ENCODE measurements around the gene PIAS4.

PIAS4 gene

GRCh38 chr19:3970313-3970807, 37.2 kb upstream of the PIAS4 start:
- Mint-ChIP-seq H3K27me3 (no peaks in the 10 kb centered on the region), H3K4me3 (peak overlapping the region; percentile 97 to 98), H3K9me3 (no peaks in the 10 kb centered on the region), H3K36me3 (peaks cover 10 to 23% of the 10 kb centered on the region in 2 donors), H3K4me1 (peaks cover 17 to 39% of the 10 kb centered on the region in 2 donors), H3K27ac (peak overlapping the region; percentile 56)
- DNase-seq (no peak), ATAC-seq (replicated peaks) (peak in 1 of 2 donors; percentile 10)

DNA sequence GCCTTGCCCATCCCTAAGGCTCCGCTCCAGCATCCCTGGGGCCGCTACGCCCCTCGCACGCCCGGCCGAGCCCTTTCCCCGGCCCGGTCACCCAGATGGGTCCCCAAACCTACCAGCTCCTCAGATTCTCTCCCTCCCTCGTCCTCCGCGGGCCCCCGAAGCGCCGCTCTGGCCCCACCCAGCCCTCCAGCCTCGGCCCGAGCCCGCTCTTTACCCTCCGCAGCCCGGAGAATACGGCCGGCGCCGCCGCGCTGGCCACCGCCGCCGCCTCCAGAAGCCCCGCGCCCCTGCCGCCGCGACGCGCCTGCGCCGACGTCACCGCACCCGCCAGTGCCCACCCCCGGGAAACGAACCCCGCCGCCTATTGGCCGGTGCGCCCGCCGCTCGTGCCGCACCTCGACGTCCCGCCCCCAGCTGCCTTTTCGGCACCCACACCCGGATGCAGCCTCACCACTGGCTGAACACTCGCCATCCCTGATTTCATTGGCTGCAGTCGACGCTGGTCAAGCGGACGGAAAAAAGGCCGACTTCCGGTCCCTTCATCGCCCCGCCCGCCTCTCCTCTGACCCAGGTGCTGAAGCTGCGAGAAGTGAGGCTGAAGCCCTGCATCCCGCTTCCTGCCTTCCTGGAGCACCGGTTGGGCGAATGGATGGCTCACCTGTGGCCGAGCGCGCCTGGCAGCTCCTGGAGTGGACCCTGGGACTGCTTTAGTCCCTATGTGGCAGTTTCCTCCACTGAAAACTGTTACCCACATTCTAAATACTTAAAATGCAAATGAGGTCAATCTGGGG, 36.5 kb upstream of the PIAS4 start, which contains the start of gene DAPK3:
Gene DAPK3, minus strand, starts transcription at position 292 of the 791 bp plus-strand sequence. CDS start 1,364 bp downstream, outside the sequence.
- Mint-ChIP-seq H3K27ac (peak within 1 kb of the TSS; percentile 56), H3K9me3 (no peaks in the 10 kb centered on the region), H3K36me3 (peaks cover 14 to 28% of the 10 kb centered on the region in 2 donors), H3K27me3 (no peaks in the 10 kb centered on the region), H3K4me3 (peak within 1 kb of the TSS; percentile 97 to 98), H3K4me1 (peaks cover 18 to 43% of the 10 kb centered on the region in 2 donors)
- peak; percentile 95 for DNase-seq
- ATAC-seq (replicated peaks): peak; percentile 93 to 95

- ATAC-seq (replicated peaks) (no peak), DNase-seq (no peak)
- H3K36me3 Mint-ChIP-seq: peaks cover 38 to 43% of the 10 kb centered on the region in 2 donors
- no peak overlapping the region for H3K27ac Mint-ChIP-seq
- no peaks in the 10 kb centered on the region for H3K9me3 Mint-ChIP-seq
- no peaks in the 10 kb centered on the region for H3K27me3 Mint-ChIP-seq
- H3K4me3 Mint-ChIP-seq: no peak overlapping the region
- H3K4me1 Mint-ChIP-seq: peaks cover 20 to 37% of the 10 kb centered on the region in 2 donors
These were observed 32.4 kb upstream of the PIAS4 start for GRCh38 chr19:3975144-3975543.

DNA sequence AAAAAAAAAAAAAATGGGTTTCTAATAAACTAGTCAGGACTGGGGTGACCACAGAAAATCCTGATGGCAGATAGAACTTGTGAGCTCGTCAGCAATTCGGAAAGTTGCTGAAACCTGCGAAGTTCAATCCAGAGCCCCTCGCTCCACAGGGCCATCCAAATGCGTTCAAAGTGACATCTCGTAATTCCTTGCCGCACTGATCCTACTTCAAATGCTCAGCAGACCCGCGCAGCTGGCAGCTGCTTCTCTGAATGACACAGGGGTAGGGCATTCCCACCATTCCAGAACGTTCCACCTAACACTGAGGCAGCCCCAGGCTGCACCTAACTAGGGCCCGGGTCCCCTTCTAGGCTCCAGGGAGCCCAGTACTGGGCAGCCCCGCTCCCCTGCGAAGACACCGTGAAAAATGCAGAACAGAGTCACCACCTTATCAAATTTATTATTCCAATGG, 31.9 kb upstream of the PIAS4 start:
- DNase-seq (no peak), ATAC-seq (replicated peaks) (no peak)
- Mint-ChIP-seq H3K27ac (peak overlapping the region; percentile 73), H3K27me3 (no peaks in the 10 kb centered on the region), H3K9me3 (no peaks in the 10 kb centered on the region), H3K4me1 (peaks cover 19 to 32% of the 10 kb centered on the region in 2 donors), H3K4me3 (no peak overlapping the region), H3K36me3 (peaks cover 38 to 40% of the 10 kb centered on the region in 2 donors)

GRCh38 chr19:3976495-3977241, 30.9 kb upstream of the PIAS4 start:
- H3K4me1 Mint-ChIP-seq: peaks cover 18 to 31% of the 10 kb centered on the region in 2 donors
- H3K27ac Mint-ChIP-seq: peak overlapping the region; percentile 84
- peaks cover 44% of the 10 kb centered on the region in 2 donors for H3K36me3 Mint-ChIP-seq
- peak overlapping the region in 1 of 2 donors; percentile 8 for H3K4me3 Mint-ChIP-seq
- ATAC-seq (replicated peaks) (no peak), DNase-seq (no peak)
- no peaks in the 10 kb centered on the region for H3K9me3 Mint-ChIP-seq
- no peaks in the 10 kb centered on the region for H3K27me3 Mint-ChIP-seq

DNA sequence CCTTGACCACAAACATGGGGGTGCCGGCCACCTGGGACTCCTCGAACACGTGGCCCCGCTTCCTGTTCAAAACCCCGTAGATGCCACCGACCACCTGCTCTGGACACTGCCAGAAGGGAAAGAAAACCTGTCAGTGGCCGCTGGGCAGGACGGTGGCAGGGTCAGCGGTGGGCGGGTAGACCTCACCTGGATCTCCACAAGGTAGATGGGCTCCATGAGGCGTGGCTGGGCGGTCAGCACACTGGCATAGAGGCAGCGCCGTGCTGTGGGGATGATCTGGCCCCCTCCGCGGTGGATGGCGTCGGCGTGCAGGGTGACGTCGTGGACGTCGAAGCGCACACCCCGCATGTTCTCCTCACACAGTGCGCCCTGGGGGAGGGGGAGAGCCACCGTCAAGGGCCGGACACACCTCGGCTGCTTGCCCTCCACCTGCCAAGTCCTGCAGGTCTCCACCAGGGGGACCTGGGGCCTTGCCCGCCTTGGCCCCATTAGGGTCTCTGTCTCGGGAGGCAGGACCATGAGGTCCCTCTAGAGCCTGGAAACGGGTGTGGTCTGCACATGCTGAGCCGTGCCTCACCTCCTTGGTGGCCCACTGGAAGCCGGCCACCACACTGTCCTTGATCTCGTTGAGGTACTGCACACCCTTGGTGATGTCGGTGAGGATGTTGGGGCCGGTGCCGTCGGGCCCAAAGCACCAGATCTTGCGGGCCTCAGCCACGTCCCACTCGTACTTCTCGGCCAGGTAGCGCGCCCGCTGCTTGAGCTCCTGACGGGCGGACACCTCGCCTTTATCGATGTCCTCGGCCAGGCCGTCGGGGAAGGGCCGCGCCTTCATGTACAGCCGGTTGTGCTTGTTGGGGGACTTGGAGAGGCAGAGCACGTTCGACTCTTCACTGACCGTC, 30.0 kb upstream of the PIAS4 start:
- H3K27me3 Mint-ChIP-seq: no peaks in the 10 kb centered on the region
- peak overlapping the region; percentile 8 to 29 for H3K4me3 Mint-ChIP-seq
- H3K36me3 Mint-ChIP-seq: peaks cover 46 to 52% of the 10 kb centered on the region in 2 donors
- H3K4me1 Mint-ChIP-seq: peaks cover 20 to 38% of the 10 kb centered on the region in 2 donors
- H3K27ac Mint-ChIP-seq: peak overlapping the region; percentile 87
- DNase-seq (no peak), ATAC-seq (replicated peaks) (peak in 1 of 2 donors; percentile 1)
- no peaks in the 10 kb centered on the region for H3K9me3 Mint-ChIP-seq

DNA sequence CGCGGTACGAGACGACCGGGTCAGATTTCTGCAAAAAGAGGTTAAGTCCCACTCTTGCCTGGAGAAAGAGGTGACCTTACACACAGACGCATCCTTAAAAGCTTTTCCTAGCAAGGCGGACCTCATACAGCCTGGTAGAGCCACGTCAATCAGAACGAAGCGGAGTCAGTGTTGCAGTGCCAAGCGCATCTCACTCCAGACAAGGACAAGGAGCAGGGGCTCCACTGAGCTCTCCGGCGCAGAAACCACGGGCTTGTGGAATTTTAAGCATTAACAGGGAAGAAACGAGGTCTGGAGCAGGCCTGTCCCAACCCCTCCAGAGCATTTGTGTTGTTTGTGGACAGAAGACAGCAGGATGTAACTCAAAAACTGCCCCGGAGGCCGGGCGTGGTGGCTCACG, 29.4 kb upstream of the PIAS4 start:
- H3K36me3 Mint-ChIP-seq: peaks cover 53 to 59% of the 10 kb centered on the region in 2 donors
- H3K4me3 Mint-ChIP-seq: peak overlapping the region in 1 of 2 donors; percentile 61
- no peak for DNase-seq
- H3K27me3 Mint-ChIP-seq: no peaks in the 10 kb centered on the region
- H3K9me3 Mint-ChIP-seq: no peaks in the 10 kb centered on the region
- peak overlapping the region; percentile 87 for H3K27ac Mint-ChIP-seq
- ATAC-seq (replicated peaks): no peak
- H3K4me1 Mint-ChIP-seq: peaks cover 27 to 44% of the 10 kb centered on the region in 2 donors

GRCh38 chr19:3979289-3979673, 28.3 kb upstream of the PIAS4 start:
- Mint-ChIP-seq H3K27ac (peak overlapping the region; percentile 75), H3K9me3 (no peaks in the 10 kb centered on the region), H3K4me1 (peaks cover 36 to 56% of the 10 kb centered on the region in 2 donors), H3K36me3 (peaks cover 63 to 70% of the 10 kb centered on the region in 2 donors), H3K4me3 (peak overlapping the region in 1 of 2 donors; percentile 19), H3K27me3 (no peaks in the 10 kb centered on the region)
- DNase-seq (no peak), ATAC-seq (replicated peaks) (no peak)

DNA sequence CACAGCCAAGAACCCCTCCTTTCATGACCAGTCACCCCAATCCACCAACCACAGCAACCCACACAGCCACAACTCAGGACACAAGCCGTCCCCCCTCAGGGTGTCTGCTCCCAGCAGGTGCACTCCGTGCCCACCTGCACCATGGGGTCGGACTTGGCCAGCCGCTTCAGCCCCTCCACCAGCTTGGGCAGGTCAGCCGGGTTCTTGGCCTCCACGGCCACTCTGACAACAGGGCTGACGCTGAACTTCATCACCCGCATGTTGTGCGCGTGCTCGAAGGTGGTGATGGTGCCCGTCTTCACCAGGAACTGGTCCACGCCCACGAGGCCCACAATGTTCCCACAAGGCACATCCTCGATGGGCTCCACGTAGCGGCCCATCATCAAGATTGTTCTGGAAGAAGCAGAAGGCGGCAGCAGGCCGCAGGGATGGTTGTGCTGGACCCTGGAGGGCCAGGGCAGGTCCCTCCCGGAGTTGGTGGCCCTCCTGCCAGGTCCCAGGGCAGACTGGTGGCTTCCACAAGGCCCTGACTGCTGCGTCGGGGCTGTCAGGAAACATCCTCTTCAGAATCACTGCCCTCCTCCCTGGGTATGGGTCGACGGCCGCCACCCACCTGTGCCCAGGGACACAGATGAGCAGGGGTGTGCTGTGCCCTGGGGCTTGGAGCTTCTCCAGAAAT, 27.7 kb upstream of the PIAS4 start:
- Mint-ChIP-seq H3K36me3 (peaks cover 69 to 76% of the 10 kb centered on the region in 2 donors), H3K27ac (peak overlapping the region; percentile 75), H3K4me3 (peak overlapping the region in 1 of 2 donors; percentile 19), H3K4me1 (peaks cover 37 to 61% of the 10 kb centered on the region in 2 donors), H3K27me3 (no peaks in the 10 kb centered on the region), H3K9me3 (no peaks in the 10 kb centered on the region)
- no peak for DNase-seq
- no peak for ATAC-seq (replicated peaks)

DNA sequence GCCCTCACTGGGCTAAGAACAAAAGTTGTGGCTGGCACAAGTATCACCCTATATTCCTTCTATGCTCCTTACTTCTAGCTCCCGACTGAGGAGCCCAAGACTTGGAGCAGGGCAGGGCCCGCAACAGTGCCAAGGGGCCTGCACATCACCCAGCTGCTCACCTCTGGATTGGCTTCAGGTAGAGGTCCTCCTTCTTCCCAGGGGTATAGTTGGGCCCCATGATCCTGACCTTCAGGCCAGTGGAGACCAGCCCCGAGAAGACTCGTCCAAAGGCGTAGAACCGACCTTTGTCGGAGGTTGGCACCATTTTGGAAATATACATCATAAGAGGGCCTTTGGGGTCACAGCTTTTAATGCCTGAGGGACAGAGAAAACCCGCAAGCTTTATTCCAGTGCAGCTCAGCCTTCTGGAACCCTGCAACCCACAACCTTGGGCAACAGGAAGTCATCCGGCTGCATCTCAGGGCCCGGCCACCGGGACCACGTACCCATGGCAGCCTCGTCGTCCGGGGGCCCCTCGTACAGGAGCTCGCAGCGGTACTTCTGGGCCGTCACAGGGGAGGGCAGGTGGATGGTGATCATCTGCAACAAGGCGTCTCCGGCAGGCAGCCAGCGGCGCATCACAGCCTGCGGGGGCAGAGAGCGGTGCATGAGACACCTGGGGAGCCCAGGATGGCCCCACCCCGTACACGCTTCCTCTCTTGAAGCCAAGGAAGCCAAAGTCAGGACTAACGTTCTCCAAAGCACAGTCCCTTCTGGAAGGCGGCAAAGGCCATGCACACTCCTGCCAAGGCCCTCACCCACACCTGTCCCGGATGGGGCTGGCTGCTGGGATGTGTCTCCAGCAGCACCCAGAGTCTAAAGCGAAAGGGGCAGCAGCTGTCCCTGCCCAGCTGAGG, 26.9 kb upstream of the PIAS4 start:
- Mint-ChIP-seq H3K36me3 (peaks cover 75 to 80% of the 10 kb centered on the region in 2 donors), H3K4me1 (peaks cover 39 to 61% of the 10 kb centered on the region in 2 donors), H3K4me3 (no peak overlapping the region), H3K27me3 (no peaks in the 10 kb centered on the region), H3K27ac (peak overlapping the region; percentile 92), H3K9me3 (no peaks in the 10 kb centered on the region)
- DNase-seq (no peak), ATAC-seq (replicated peaks) (no peak)

- peaks cover 39 to 60% of the 10 kb centered on the region in 2 donors for H3K4me1 Mint-ChIP-seq
- peak overlapping the region; percentile 46 to 56 for H3K4me3 Mint-ChIP-seq
- DNase-seq: no peak
- peaks cover 68 to 73% of the 10 kb centered on the region in 2 donors for H3K36me3 Mint-ChIP-seq
- no peak for ATAC-seq (replicated peaks)
- no peaks in the 10 kb centered on the region for H3K27me3 Mint-ChIP-seq
- peak overlapping the region; percentile 92 for H3K27ac Mint-ChIP-seq
- no peaks in the 10 kb centered on the region for H3K9me3 Mint-ChIP-seq
These were observed 26.2 kb upstream of the PIAS4 start for GRCh38 chr19:3981373-3981735.

Measured in stimulated activated naive B cell treated with anti-CD40 and anti-IgM and Interleukin-4, amounts not matched to agents 10 μg/mL and 1 μg/mL and 100 μg/mL, for 72 hours (primary cell).